ENCODE results near the gene SOX5. TPM values are rescaled to one million over a fixed set of nuclear protein-coding genes. Genes with fewer than 3 reads are reported as not detected.

Gene SOX5
- total and polyA plus RNA-seq, 8 donors: 10.0 to 39.9 (median 33.0) TPM

- no peaks in the 10 kb centered on the region for H3K4me1 ChIP-seq
- H3K4me3 ChIP-seq: no peak overlapping the region
- intact Hi-C loops (cut with DNase I): no loop called here
- H3K27me3 ChIP-seq: no peaks in the 10 kb centered on the region
- no peak for ATAC-seq
- TF ChIP-seq, protein P1, sequence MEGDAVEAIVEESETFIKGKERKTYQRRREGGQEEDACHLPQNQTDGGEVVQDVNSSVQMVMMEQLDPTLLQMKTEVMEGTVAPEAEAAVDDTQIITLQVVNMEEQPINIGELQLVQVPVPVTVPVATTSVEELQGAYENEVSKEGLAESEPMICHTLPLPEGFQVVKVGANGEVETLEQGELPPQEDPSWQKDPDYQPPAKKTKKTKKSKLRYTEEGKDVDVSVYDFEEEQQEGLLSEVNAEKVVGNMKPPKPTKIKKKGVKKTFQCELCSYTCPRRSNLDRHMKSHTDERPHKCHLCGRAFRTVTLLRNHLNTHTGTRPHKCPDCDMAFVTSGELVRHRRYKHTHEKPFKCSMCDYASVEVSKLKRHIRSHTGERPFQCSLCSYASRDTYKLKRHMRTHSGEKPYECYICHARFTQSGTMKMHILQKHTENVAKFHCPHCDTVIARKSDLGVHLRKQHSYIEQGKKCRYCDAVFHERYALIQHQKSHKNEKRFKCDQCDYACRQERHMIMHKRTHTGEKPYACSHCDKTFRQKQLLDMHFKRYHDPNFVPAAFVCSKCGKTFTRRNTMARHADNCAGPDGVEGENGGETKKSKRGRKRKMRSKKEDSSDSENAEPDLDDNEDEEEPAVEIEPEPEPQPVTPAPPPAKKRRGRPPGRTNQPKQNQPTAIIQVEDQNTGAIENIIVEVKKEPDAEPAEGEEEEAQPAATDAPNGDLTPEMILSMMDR (IDR thresholded peaks at IDR 0.05): no peak
- no peaks in the 10 kb centered on the region for H3K9me3 ChIP-seq
- H3K36me3 ChIP-seq: no peaks in the 10 kb centered on the region
- DNase-seq: no peak
- no peak overlapping the region for H3K27ac ChIP-seq
Observed at GRCh38 chr12:23621900-23622299, 327.6 kb downstream of the SOX5 start.

- ATAC-seq (no peak), DNase-seq (no peak)
- Histone ChIP-seq H3K4me3 (no peak overlapping the region), H3K27ac (no peak overlapping the region), H3K27me3 (no peaks in the 10 kb centered on the region), H3K9me3 (peaks cover 0 to 6% of the 10 kb centered on the region in 2 donors), H3K36me3 (no peaks in the 10 kb centered on the region), H3K4me1 (no peaks in the 10 kb centered on the region)
- intact Hi-C loops (cut with DNase I): no loop called here
- TF ChIP-seq, protein P1 (IDR thresholded peaks at IDR 0.05): no peak
Observed at GRCh38 chr12:23618718-23619117, 330.8 kb downstream of the SOX5 start.

DNA sequence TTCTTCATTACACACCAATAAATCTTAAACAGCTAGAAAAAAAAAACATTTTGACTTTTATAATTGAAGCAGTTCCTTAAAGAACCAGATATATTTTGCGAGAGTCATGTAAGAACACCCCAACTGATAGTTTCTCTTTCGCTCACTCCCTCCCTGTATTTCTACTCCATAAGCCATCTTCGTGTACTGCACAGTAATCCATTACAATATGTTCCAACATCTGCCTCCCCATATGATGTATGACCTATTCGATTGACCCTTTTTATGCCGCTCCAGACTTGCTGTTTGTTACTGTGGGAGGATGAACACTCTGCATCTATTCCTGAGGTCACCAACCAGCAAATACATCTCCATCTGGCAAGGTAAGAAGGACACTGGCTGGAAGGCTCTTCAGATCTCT is 331.7 kb downstream of the SOX5 start:
- TF ChIP-seq, protein P1 (IDR thresholded peaks at IDR 0.05): no peak
- no peak overlapping the region for H3K4me3 ChIP-seq
- no peaks in the 10 kb centered on the region for H3K4me1 ChIP-seq
- DNase-seq (no peak), ATAC-seq (no peak)
- intact Hi-C loops (cut with DNase I): no loop called here
- no peaks in the 10 kb centered on the region for H3K27me3 ChIP-seq
- no peaks in the 10 kb centered on the region for H3K36me3 ChIP-seq
- H3K9me3 ChIP-seq: peaks cover 0 to 6% of the 10 kb centered on the region in 2 donors
- no peak overlapping the region for H3K27ac ChIP-seq

DNA sequence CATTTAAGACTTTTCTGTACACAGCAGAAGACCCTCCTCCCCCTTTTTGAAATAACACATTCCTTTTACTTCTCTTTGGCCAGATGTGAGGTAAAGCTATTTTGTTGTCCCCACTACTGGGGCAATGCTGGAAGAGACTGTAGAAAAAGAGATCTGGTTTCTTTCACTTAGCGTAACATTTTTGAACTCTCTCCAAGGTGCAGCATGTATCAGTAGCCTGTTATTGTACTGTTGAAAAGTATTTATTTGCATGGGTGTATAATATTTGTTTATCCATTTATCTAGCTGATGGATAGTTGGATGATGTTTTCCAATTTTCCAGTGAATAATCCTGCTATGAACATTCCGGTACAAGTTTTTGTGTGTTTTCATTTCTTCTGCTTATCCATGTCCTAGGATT is 335.2 kb downstream of the SOX5 start:
- no peak overlapping the region for H3K4me3 ChIP-seq
- TF ChIP-seq, protein P1 (IDR thresholded peaks at IDR 0.05): no peak
- intact Hi-C loops (cut with DNase I): no loop called here
- H3K27me3 ChIP-seq: no peaks in the 10 kb centered on the region
- ATAC-seq (no peak), DNase-seq (no peak)
- peaks cover 0 to 6% of the 10 kb centered on the region in 2 donors for H3K9me3 ChIP-seq
- H3K4me1 ChIP-seq: no peaks in the 10 kb centered on the region
- H3K36me3 ChIP-seq: no peaks in the 10 kb centered on the region
- H3K27ac ChIP-seq: no peak overlapping the region

- ATAC-seq (no peak), DNase-seq (no peak)
- intact Hi-C loops (cut with DNase I): no loop called here
Observed at GRCh38 chr12:23611320-23611719, 338.1 kb downstream of the SOX5 start.

More at GRCh38 chr12:23611320-23611719, 338.1 kb downstream of the SOX5 start:
- TF ChIP-seq, protein P1 (IDR thresholded peaks at IDR 0.05): no peak
- H3K4me3 ChIP-seq: no peak overlapping the region
- no peaks in the 10 kb centered on the region for H3K4me1 ChIP-seq
- peaks cover 0 to 6% of the 10 kb centered on the region in 2 donors for H3K9me3 ChIP-seq
- no peaks in the 10 kb centered on the region for H3K36me3 ChIP-seq
- H3K27me3 ChIP-seq: no peaks in the 10 kb centered on the region
- no peak overlapping the region for H3K27ac ChIP-seq

Data from left lung (tissue), 10 donors.